COLO829 (cell line): Measurements from ENCODE around the gene TRIM50.
"Not testable (repeated sequence)": the region's sequence is repeated elsewhere in the genome, so short reads cannot be mapped to it uniquely, and the experiment has no call there.

Experiments used
- DNase-seq: peaks from one replicate; pipeline ENCODE4 v3.0.0; 2012; ENCODE audit warnings: low spot score

TRIM50 gene

GRCh38 chr7:73350306-73351068 is 22.6 kb upstream of the TRIM50 start:
- no peak for DNase-seq

GRCh38 chr7:73349763-73350162 is 21.9 kb upstream of the TRIM50 start:
- no peak for DNase-seq

- DNase-seq, result no peak
Observed at GRCh38 chr7:73345951-73346350, 18.1 kb upstream of the TRIM50 start.

- no peak for DNase-seq
Observed at GRCh38 chr7:73345538-73345937, 17.7 kb upstream of the TRIM50 start.

- peak; percentile 47 for DNase-seq
Observed at GRCh38 chr7:73343671-73344380, 15.9 kb upstream of the TRIM50 start.

GRCh38 chr7:73342645-73343044 is 14.8 kb upstream of the TRIM50 start:
- DNase-seq, result peak; percentile 88

- DNase-seq, result peak; percentile 95
Observed at GRCh38 chr7:73341877-73342276, 14.0 kb upstream of the TRIM50 start.

GRCh38 chr7:73340514-73340913 is 12.6 kb upstream of the TRIM50 start:
- no peak for DNase-seq

- DNase-seq, result no peak
Observed at GRCh38 chr7:73338321-73338720, 10.4 kb upstream of the TRIM50 start.

- DNase-seq, result no peak
Observed at GRCh38 chr7:73332447-73332846, 4.6 kb upstream of the TRIM50 start.

- DNase-seq, result no peak
Observed at GRCh38 chr7:73330772-73331171, 2.9 kb upstream of the TRIM50 start.

- DNase-seq, result no peak
Observed at GRCh38 chr7:73329861-73330581, 2.1 kb upstream of the TRIM50 start.

- no peak for DNase-seq
Observed at GRCh38 chr7:73328696-73329095, 814 bp upstream of the TRIM50 start.

- DNase-seq, result not testable (repeated sequence)
Observed at GRCh38 chr7:73327449-73327848, 433 bp downstream of the TRIM50 start.

GRCh38 chr7:73325424-73325823 is 2.5 kb downstream of the TRIM50 start:
- DNase-seq, result not testable (repeated sequence)

- DNase-seq, result peak; percentile 79
Observed at GRCh38 chr7:73324081-73324845, 3.6 kb downstream of the TRIM50 start.

GRCh38 chr7:73323434-73324080 is 4.3 kb downstream of the TRIM50 start:
- DNase-seq, result not testable (repeated sequence)

- not testable (repeated sequence) for DNase-seq
Observed at GRCh38 chr7:73320009-73320408, 7.9 kb downstream of the TRIM50 start.

- DNase-seq, result not testable (repeated sequence)
Observed at GRCh38 chr7:73319541-73319940, 8.3 kb downstream of the TRIM50 start.

GRCh38 chr7:73318656-73319204 is 9.2 kb downstream of the TRIM50 start:
- not testable (repeated sequence) for DNase-seq

- DNase-seq, result no peak
Observed at GRCh38 chr7:73316521-73316920, 11.4 kb downstream of the TRIM50 start.
